Measurements from ENCODE around the gene CCAR1. TPM values are rescaled to one million over a fixed set of nuclear protein-coding genes. Genes with fewer than 3 reads are reported as not detected.
"Not testable (repeated sequence)": the region's sequence is repeated elsewhere in the genome, so short reads cannot be mapped to it uniquely, and the experiment has no call there.

The CCAR1 gene, protein sequence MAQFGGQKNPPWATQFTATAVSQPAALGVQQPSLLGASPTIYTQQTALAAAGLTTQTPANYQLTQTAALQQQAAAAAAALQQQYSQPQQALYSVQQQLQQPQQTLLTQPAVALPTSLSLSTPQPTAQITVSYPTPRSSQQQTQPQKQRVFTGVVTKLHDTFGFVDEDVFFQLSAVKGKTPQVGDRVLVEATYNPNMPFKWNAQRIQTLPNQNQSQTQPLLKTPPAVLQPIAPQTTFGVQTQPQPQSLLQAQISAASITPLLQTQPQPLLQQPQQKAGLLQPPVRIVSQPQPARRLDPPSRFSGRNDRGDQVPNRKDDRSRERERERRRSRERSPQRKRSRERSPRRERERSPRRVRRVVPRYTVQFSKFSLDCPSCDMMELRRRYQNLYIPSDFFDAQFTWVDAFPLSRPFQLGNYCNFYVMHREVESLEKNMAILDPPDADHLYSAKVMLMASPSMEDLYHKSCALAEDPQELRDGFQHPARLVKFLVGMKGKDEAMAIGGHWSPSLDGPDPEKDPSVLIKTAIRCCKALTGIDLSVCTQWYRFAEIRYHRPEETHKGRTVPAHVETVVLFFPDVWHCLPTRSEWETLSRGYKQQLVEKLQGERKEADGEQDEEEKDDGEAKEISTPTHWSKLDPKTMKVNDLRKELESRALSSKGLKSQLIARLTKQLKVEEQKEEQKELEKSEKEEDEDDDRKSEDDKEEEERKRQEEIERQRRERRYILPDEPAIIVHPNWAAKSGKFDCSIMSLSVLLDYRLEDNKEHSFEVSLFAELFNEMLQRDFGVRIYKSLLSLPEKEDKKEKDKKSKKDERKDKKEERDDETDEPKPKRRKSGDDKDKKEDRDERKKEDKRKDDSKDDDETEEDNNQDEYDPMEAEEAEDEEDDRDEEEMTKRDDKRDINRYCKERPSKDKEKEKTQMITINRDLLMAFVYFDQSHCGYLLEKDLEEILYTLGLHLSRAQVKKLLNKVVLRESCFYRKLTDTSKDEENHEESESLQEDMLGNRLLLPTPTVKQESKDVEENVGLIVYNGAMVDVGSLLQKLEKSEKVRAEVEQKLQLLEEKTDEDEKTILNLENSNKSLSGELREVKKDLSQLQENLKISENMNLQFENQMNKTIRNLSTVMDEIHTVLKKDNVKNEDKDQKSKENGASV
- total RNA-seq (2014; rRNA removed; shearing (Covaris generic)), result 27.0 and 30.3 TPM in 2 replicates

DNA sequence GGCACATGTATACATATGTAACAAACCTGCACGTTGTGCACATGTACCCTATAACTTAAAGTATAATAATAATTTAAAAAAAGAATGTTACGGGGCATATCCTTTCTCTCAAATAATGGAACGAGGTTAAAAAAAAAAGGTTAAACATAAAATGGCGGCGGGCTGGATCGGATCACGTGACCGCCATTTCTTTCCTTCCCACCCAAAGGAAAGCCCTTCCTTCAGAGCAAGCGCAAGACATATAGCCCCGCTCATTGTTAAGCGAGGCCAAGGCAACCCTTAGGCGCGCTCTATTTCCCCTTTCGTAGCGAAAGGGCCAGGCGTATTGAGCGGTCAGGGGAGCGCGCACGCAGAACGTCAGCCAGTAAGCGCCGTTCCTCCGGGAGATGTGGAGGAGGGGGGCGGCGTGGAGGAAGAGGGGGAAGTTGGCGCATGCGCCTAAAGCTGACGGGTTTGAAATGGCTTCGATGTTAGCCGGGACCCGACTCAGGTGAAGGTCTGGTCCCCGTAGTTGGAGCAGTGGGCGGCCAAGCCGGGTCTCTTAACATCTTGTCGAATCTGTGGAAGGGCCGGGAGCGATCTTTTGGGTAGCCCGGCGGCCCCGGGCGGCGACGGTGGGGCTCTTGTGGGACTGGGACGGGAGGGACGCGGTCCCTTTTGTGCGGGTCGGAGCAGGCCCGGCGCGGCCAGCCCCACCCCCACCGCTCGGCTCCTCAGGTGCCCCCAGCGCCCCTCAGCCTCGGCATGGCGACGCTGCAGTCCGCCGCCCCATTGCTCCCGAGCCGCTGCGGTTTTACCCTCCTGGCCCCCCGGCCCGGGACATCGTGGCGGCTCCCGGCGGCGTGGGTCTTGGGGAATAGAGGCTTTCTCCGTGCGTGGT lies at the start of gene CCAR1:
Gene CCAR1, plus strand, starts transcription at position 447 of the 880 bp plus-strand sequence. CDS start 1,266 bp downstream, outside the sequence.
- DNase-seq (ENCODE audit: low read depth), result peak; percentile 99

DNA sequence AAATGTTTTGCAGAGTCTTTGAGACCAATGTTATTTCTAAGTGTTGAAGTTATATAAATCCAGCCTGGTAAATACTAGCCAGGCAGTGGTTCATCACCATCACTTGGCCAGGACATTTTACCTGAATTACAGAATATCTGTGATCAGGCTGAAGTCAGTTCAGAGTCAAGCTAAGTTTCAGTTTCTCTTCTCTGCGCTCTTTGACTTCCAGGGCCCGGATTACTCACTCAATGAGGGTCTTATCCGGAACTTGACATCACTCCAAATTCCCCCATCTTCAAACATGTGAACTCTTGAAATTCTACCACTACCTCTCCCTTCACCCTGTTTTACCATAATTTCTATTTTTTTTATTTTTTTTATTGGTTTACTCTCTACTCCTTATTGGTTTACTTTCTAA lies 36.6 kb upstream of the CCAR1 start:
- no peak for DNase-seq (ENCODE audit: low read depth)

DNA sequence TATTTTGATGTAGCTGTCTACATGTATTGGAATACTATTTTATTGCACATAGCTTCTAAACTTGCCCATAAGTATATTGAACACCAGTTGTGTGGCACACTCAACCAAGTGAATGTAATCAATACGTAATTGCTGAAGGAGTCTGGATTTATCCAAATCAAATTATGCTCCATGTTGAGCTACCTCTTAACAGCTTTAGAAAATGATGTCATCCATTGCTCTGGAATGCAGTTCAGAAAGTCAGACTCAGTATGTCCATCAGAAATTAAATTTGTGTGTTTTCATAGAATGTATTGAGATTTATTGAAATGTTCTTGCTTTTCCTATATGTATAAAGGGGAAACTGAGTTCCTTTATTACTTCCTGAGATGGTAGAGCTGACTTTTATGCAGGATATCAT lies 25.0 kb upstream of the CCAR1 start:
- no peak for DNase-seq (ENCODE audit: low read depth)

DNA sequence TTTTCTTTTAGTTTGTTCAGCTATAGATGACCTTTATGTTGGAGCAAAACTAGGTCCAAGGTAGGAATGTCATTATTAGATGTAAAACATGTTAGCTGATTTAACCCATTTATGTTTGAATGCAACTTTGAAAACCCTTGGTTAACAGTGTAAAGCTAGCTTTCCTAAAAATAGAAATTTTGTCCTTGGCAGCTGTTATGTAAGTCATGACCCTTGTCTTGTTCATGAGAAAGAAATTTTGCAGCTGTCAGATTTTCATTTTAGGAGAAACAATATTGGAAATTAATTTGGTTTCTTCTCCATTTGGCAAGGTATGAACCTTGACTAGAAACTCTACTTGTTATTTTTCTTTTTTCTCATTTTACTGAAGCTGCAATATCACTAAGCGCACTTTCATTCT lies 23.9 kb upstream of the CCAR1 start:
- no peak for DNase-seq (ENCODE audit: low read depth)

DNA sequence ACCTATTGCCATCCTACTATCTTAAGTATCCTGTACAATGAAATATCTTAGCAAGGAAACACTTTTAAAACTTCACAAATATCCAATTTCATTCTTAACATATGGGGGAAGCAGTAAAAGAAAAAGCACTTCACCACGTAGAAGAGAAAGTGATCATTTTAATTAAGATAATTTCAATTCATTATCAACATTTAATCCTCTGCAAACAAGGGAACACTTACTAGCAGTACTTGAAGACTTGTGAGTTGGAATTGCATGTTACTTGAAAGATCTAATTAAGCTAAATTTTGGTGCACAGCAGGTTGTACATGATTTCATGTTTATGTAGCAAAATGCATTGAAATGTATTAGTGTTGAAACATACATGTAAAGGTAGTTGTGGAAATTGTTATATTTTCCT lies 20.8 kb upstream of the CCAR1 start:
- DNase-seq (ENCODE audit: low read depth), result no peak

DNA sequence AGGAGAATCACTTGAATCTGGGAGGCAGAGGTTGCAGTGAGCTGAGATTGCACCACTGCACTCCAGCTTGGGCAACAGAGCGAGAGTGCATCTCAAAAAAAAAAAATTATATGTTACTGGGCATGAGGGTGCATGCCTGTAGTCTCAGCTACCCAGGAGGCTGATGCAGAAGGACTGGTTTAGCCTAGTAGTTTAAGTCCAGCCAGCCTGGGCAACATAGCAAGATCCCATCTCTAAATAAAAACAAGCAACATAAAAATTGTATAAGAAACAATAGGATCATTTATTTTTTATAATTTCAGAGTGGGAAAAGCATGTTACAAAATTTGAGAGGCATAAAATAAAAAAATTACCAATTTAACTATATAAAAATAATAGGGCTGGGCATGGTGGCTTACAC lies 15.5 kb upstream of the CCAR1 start:
- DNase-seq (ENCODE audit: low read depth), result no peak

DNA sequence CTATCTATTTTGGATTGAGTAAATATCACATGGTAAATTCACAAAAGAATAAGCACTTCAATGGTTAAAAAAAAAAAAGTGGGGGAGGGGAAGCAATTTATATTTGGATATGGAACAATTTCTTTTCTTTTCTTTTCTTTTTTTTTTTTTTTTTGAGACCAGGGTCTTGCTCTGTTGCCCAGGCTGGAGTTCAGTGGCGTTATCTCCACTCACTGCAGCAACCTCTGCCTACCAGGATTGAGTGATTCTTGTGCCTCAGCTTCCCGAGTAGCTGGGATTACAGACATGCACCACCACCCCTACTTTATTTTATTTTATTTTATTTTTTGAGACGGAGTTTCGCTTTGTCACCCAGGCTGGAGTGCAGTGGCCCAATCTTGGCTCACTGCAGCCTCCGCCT lies 12.1 kb upstream of the CCAR1 start:
- DNase-seq (ENCODE audit: low read depth), result not testable (repeated sequence)

DNA sequence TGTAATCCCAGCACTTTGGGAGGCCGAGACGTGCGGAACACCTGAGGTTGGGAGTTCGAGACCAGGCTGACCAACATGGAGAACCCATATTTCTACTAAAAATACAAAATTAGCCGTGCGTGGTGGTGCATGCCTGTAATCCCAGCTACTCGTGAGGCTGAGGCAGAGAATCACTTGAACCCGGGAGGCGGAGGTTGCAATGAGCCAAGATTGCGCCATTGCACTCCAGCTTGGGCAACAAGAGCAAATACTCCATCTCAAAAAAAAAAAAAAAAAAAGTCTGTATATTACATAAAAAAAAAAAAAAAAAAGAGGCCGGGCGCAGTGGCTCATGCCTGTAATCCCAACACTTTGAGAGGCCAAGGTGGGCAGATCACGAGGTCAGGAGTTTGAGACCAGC lies 8.0 kb upstream of the CCAR1 start:
- not testable (repeated sequence) for DNase-seq (ENCODE audit: low read depth)

DNA sequence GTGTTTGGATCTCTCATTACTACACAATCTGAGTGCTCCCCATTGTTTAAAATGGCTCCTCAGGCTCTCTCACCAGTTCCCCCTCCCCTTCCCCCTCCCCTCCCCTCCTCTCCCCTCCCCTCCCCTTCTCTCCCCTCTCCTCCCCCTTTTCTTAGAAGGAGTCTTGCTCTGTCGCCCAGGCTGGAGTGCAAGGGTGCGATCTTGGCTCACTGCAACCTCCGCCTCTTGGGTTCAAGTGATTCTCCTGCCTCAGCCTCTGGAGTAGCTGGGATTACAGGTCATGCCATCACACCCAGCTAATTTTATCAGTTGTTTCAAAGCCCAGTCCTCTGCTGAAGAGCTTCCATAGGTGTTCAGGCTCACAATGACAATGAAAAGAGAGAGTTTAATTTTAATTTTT lies 3.6 kb upstream of the CCAR1 start:
- DNase-seq (ENCODE audit: low read depth), result no peak

DNA sequence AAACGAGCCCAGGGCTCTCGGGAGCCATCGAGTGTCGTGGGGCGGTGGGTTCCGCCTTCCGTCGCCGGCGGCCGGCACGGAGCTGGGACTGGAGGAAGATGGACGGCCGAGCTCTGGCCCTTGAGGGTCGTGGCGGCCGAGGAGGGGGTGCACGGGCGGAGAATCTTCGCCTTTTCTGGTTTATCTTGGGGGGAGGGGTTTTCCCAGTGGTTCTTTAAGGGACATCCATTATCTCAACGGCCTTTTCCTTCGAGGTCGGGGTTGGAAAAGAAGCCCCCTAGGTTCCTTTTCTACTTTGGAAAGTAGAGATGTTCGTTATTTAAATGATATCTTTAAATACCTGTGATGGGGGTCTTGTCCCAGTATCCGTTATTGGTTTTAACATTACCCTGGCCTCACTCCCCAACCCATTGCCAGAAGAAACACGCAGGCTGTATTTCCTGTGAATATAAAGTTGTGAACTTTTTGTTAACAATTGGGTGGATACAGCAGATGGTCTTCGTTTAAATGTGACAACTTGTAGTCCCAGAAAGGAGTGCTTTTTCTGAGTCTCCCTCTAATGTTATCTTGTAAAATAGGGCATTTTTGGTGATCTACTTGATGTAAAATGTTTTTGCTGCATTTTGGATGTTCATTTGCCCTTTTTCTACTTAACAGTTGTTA lies 765 bp downstream of the CCAR1 start:
- DNase-seq (ENCODE audit: low read depth), result no peak

DNA sequence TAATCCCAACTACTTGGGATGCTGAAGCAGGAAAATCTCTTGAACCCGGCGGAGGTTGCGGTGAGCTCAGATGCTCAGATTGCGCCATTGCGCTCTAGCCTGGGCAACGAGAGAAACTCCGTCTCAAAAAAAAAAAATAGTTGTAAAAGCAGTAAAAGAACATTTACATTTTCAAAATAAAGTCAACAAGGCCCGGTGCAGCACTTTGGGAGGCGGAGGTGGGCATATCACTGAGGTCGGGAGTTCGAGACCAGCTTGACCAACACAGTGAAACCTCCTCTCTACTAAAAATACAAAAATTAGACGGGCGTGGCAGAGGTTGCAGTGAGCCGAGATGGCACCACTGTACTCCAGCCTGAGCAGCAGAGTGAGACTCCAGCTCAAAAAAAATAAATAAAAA lies 4.0 kb downstream of the CCAR1 start:
- DNase-seq (ENCODE audit: low read depth), result no peak

DNA sequence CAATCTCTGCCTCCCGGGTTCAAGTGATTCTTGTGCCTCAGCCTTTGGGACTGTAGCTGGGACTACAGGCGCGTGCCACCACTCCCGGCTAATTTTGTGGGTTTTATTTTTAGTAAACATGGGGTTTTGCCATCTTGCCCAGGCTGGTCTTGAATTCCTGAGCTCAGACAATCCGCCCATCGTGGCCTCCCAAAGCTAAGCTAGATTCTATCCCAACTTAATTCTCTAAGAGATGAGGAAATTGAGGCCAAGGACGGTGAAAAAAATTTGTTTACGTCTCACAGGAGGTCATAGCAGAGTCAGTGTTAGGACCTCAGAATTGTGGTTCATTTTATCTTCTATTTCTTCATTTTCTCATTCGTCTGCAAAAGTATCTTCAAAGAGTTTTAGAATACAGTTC lies 6.1 kb downstream of the CCAR1 start:
- no peak for DNase-seq (ENCODE audit: low read depth)

DNA sequence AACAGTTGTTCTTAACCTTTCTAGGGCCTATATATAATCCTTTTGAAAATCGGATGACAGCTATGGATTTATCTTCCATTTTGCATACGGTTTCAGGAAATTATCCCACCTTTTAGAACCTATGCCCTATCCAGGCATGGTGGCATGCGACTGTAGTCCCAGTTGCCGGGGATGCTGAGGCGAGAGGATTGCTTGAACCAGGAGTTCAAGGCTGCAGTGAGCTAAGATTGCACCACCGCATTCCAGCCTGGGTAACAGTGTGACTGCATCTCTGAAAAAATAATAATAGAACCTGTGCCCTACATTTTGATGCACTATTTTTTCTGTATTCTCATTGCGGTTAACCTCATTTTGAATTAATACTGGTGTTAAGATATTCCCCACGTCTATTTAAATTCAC lies 11.6 kb downstream of the CCAR1 start:
- DNase-seq (ENCODE audit: low read depth), result no peak

DNA sequence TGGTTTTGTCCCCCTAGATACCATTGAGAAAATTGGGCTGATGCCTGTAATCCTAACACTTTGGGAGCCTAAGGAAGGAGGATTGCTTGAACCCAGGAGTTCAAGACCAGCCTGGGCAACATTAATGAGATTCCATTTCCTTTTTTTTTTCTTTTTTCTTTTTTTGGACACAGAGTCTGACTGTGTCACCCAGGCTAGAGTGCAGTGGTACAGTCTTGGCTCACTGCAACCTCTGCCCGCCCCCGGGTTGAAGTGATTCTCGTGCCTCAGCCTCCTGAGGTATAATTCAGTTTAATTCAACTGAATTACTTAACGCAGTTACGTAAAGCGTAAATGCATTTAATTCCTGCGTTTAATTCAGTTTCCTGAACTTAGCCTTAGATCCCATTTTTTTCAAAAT lies 13.3 kb downstream of the CCAR1 start:
- DNase-seq (ENCODE audit: low read depth), result no peak

DNA sequence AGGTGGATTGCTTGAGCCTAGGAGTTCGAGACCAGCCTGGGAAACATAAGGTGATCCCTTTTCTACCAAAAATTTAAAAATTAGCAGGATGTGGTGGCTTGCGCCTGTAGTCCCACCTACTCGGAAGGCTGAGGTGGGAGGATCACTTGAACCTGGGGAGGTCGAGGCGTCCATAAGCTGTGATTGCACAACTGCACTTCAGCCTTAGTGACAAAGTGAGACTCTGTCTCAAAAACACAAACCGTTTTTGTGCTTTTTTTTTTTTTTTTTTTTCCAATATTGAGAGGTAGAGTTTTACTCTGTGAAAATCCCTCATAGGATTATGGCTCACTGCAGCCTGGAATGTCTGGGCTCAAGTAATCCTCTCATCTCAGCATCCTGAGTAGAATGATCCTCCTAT lies 14.1 kb downstream of the CCAR1 start:
- DNase-seq (ENCODE audit: low read depth), result no peak

DNA sequence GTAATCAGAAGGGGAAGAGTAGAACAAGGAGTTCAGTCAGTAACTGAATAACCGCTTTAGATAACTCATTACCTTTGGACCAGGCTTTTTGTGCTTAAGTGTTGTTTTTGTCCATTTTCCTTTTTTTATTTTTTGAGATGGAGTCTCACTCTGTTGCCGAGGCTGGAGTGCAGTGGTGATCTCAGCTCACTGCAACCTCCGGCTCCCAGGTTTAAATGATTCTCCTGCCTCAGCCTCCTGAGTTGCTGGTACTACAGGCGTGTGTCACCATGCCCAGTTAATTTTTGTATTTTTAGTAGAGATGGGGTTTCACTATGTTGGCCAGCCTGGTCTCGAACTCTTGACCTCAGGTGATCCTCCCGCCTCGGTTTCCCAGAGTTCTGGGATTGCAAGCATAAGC lies 14.7 kb downstream of the CCAR1 start:
- not testable (repeated sequence) for DNase-seq (ENCODE audit: low read depth)

DNA sequence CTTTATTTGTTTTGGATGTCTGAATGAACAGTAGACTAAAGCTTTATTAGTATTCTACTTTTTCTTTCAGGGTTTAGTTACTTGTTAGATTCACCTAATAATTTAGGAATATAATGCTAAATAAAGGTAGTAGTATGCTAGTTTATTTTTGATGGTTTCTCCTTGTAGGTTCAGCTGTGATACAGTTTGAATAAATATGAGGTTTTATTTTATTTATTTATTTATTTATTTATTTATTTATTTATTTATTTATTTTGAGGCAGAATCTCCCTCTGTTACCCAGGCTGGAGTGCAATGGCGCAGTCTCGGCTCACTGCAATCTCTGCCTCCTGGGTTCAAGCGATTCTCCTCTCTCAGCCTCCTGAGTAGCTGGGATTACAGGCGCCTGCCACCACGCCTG lies 19.6 kb downstream of the CCAR1 start:
- not testable (repeated sequence) for DNase-seq (ENCODE audit: low read depth)

DNA sequence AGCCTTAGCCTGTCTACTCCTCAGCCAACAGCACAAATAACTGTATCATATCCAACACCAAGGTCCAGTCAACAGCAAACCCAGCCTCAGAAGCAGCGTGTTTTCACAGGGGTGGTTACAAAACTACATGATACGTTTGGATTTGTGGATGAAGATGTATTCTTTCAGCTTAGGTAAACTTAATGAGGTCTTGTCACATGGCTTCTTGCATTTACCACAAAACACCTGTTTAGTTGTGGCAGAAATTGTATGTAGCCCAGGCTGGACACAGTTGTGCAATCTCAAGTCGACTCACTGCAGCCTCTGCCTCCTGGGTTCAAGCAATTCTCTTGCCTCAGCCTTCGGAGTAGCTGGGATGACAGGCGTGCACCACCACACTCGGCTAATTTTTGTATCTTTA lies 21.4 kb downstream of the CCAR1 start:
- no peak for DNase-seq (ENCODE audit: low read depth)

DNA sequence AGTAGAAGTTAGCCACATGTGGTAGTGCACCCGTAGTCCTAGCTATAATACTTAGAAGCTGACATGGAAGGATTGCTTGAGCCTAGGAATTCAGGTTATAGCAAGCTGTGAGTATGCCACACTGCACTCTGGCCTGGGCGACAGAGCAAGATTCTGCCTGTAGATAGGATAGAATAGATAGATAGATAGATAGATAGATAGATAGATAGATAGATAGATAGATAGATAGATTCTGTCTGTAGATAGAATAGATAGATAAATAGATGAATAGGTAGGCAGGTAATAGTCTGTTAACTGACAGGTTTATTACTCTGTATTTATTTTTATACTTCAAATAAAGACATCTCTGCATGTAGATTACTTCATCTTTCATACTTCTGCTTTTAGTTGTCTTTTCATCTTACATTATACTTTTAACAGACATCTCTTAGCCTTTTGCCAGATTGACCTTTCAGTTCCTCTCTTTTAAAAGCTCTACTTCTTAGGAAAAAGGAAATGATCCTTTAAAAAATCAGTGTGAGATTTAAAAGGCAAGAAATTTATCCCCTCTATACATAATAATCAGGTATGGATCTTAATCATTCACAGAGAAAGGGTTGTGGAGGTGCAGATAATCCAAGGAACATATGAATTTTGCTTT lies 31.8 kb downstream of the CCAR1 start:
- no peak for DNase-seq (ENCODE audit: low read depth)

DNA sequence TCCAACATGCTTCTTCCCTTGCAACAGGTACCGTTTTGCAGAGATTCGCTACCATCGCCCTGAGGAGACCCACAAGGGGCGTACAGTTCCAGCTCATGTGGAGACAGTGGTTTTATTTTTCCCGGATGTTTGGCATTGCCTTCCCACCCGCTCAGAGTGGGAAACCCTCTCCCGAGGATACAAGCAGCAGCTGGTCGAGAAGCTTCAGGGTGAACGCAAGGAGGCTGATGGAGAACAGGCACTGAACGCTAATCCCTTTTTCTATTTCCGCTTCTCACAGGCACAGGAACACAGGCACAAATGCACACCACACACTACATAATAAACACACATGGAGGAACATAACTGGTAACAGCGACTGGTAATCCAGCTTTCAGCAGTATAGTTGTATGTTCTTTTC lies 35.2 kb downstream of the CCAR1 start:
- DNase-seq (ENCODE audit: low read depth), result no peak

All from M059J (cell line).